Testis (tissue), 2 donors: ENCODE data around the gene DIS3L2.

Source experiments
- CTCF ChIP-seq, 3 experiments: fragments of 450-650 bp in 2 of 3; fragments of 200-600 bp in 1 of 3; sonication (generic) in 1 of 3; IDR thresholded peaks; one replicate each; pipeline ENCODE4 v1.5.1; 2016 to 2019; ENCODE audit warnings: antibody characterized with exemption in 3 of 3, mild to moderate bottlenecking in 2 of 3, moderate library complexity in 1 of 3
- POLR2A ChIP-seq: fragments of 450-650 bp; IDR thresholded peaks from one replicate; pipeline ENCODE4 v1.6.1; 2017; ENCODE audit warnings: antibody characterized with exemption, mild to moderate bottlenecking, moderate library complexity

- TF ChIP-seq POLR2A: no peak
- TF ChIP-seq CTCF (IDR thresholded peaks at IDR 0.05): no peak
These were observed 348.1 kb downstream of the DIS3L2 start for GRCh38 chr2:232309592-232309991.
